ENCODE data around the gene ADD2.

ADD2 gene

DNA sequence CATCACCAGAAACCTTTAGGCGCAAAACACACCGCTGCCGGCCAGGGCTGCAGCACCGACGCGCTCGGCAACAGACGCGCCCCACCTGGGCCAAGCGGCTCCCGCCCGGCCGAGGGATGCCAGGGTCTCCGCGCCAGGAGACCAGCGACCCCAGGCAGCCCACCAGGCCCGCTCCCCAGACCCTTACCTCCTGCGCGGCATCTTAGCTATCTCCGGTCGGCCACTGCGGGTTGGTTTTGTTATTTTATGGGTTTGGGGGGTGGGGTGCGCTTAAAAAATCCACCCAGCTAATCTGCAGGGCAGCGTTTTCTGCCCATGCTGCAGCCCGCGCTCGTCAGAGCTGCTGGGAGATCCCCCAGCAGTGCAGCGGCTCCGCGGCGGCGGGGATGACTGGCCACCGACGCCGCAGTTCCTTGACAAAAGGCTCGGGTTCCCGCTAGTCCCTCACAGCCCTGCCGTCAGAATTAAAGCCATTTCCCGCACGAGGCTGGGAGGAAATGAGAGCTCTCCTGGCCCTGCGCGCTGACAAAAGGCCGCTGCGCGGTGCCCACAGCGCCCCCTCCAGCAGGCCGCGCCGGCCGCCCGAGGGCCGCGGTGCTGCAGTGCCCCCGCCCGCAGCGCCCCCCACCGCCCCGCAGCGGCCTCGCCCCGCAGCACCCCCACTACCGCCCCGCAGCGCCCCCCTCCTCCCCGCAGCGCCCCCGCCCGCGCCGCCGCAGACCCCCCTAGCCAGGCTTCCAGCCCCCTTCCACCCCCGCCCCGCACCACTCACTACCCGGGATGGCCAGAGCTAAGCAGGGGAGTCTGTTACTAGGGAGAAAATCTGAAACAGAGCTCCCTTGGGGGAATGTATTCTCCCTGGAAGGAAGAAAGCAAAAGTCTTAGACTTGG is at the start of gene ADD2:
TSS of gene ADD2 (minus strand) at position 502 of the 891 bp plus-strand sequence. CDS start 61,792 bp downstream, outside the sequence.
- in situ Hi-C loops (cut with MboI; ENCODE audit: low sequenced_read_pairs) = no loop called here

DNA sequence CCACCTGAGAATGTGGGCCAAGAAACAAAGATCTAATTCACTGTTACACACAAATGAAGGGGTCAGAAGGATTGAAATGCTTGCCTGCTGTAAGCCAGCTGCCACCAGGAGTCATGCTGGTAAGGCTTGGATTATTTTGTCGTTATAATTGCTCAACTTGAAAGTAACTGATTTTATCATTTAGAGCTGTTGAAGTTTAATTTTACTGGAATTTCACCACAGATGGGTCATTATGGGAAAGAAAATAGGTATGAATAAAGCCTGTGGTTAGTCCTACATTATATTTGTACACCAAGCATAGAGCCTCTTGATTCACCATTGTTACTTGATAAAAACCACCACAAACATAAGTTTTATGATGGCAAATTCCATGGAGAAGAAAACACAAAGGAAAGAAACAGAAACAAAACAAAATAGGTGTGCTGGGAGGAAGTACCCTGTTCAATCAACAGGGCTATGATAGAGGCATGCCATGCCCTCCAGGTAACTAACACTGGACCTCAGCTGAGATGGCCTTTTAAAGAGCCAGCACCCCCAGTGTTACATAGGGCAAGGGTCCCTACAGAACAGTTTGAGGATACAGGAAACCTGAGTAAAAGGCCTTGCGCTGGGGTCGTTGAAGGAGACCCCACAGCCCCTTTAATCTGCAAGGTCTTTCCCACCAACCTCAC is 49.4 kb upstream of the ADD2 start:
- in situ Hi-C loops (cut with MboI; ENCODE audit: low sequenced_read_pairs) = no loop called here

- in situ Hi-C loops (cut with MboI; ENCODE audit: low sequenced_read_pairs) = no loop called here
Measured at GRCh38 chr2:70816726-70817125, 48.7 kb upstream of the ADD2 start.

DNA sequence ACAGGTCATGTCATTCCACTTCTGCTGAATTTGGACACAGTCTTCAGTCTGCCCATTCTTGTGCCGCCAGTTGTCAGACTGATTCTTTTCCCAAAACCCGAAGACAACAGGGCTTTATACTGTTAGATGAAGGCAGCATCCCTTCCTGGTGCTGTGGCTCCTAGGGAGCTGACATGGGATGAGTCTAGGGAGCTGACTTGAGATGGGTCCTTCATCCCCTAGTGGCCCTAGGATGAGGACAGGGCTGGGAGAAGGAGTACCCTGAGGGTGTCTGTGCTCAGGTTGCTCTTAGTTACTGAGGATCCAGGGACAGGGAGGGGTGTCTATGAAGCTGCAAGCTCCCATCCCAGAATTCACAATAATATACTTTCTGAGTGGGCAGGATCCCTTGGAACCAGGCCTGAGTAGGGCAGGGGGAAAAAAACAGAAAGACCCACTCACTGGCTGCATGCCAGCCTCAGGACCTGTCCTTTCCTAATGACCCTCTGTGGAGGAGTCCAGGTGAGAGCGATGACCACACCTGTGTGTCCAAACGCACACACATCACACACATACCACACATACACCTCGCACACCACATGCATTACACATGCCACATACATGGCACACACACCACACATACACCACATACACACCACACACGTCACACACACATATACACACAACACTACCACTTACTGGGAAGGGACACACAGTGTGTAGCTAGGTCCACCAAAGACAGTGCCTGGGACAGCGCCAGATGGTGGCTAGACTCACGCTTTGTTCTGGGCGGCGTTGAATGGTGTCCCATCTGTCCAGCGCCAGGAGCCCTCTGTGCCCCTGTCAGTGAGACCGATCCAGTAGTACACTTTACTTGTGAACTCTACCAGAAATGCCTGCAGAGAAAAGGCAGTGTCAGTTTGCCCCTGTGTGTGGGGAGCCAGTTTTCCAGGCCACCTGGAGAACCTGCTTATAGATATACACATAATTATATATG is 41.3 kb upstream of the ADD2 start:
- in situ Hi-C loops (cut with MboI; ENCODE audit: low sequenced_read_pairs) = no loop called here

DNA sequence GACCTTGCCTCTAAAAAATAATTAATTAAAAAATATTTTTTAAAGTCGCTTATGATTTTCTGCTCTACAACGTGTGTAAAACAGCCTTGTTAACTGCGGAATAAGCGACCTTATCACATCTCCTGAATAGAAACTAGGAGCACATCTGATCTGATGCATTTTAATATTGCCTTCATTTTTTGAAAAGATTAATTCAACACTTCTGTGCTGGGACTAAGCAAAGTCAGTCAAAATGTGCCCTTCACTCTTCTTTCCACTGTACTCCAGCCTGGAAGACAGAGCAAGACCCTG is 39.8 kb upstream of the ADD2 start:
- in situ Hi-C loops (cut with MboI; ENCODE audit: low sequenced_read_pairs) = no loop called here

- in situ Hi-C loops (cut with MboI; ENCODE audit: low sequenced_read_pairs) = no loop called here
Measured at GRCh38 chr2:70807102-70807827, 39.3 kb upstream of the ADD2 start.

DNA sequence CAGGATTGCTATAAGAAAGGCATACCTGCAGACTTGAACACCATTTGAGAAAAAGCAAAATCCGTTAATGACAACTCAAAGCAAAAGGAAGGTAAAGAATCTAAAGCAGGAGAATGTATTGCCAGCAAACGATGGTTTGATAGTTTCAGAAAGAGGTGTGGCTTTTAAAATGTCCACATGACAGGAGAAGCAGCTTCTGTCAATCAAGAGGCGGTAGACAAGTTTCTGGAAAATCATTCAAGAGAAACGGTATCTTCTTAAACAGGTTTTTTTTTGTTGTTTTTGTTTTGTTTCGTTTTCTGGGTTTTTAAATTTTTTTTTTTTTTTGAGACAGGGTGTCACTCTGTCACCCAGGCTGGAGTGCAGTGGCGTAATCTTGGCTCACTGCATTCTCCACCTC is 38.6 kb upstream of the ADD2 start:
- in situ Hi-C loops (cut with MboI; ENCODE audit: low sequenced_read_pairs) = no loop called here

DNA sequence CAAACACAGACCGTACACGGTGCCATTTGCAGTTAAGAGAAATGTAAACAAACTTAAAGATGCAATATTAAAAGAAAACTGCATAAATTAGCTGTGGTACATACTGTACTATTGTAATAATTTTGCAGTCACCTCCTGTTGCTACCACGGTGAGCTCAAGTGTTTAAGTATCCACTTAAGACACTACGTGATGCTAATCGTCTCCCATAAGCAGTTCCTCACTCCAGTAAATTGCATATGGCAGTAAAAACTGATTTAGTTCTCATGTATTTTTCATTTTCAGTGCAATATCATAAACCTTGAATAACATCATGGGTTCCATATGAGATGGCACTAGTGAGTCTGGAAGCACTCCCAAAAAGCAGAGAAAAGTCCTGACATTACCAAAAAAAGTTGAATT is 38.0 kb upstream of the ADD2 start:
- in situ Hi-C loops (cut with MboI; ENCODE audit: low sequenced_read_pairs) = no loop called here

GRCh38 chr2:70801607-70802263 is 33.7 kb upstream of the ADD2 start:
- in situ Hi-C loops (cut with MboI; ENCODE audit: low sequenced_read_pairs) = no loop called here

GRCh38 chr2:70799706-70800105 is 31.7 kb upstream of the ADD2 start:
- in situ Hi-C loops (cut with MboI; ENCODE audit: low sequenced_read_pairs) = loop anchor here (10.0 kb wide), 1 partner anchor 145 kb away; no protein-coding TSS in a partner anchor

- in situ Hi-C loops (cut with MboI; ENCODE audit: low sequenced_read_pairs) = loop anchor here (10.0 kb wide), 1 partner anchor 147 kb away; no protein-coding TSS in a partner anchor
Measured at GRCh38 chr2:70797996-70798395, 30.0 kb upstream of the ADD2 start.

- in situ Hi-C loops (cut with MboI; ENCODE audit: low sequenced_read_pairs) = loop anchor here (10.0 kb wide), 1 partner anchor 147 kb away; no protein-coding TSS in a partner anchor
Measured at GRCh38 chr2:70797506-70797905, 29.5 kb upstream of the ADD2 start.

DNA sequence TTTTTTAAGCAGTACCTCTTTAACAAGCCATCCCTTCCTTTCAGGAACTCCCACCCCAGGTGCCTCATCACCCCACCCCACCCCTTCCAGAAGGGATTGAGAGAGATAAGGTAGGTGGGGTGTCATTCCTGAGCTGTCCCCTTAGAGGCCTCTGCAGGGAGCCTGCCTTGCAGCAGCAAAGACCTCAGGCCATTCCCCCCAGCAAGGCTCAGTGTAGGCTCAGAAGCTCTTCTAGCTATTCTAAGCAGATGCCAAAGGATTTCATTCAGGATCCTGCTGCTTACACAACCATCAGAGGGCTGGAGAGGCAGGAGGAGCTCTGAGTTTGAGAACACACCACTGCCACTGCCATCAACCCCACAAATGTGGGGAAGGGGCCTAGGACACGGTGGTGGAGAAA is 28.3 kb upstream of the ADD2 start:
- in situ Hi-C loops (cut with MboI; ENCODE audit: low sequenced_read_pairs) = loop anchor here (10.0 kb wide), 1 partner anchor 149 kb away; no protein-coding TSS in a partner anchor

DNA sequence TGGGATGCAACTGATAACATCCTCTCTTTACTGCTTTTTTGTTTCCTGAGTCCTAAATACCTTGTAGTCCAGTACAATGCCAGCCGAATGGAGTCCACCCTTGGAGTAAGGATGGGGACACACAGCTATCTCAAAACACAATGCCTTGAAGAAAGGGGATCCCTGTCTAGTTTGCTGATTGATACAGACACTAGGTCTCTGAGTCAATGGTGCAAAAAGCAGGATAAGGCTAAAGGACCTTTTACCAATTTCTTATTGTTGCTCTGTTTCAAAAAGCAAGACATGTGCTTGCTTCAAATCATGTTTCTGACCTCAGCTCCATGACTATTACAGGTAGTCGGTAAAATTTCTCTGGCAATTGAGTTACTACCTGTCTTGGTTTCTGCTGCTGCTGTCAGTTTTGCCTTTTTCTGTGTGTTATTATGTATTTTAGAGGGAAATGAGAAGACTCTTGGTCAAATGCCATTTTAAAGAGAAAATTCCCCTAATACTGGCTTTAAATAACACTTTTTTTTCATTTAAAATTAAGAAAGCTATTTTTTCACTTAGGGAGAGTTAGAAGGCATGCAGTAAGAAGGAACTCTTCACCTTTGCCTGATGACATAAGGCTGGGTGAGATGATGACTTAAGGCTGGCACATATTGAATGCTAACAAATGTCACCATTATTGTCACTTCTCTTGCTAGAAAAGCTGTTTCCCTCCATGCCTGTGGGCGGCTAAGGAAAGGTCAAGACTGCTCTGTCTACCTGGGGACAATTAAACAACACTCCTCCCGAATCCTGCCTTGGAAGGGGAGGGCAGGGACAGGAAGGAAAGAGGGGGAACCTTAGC is 27.4 kb upstream of the ADD2 start:
- in situ Hi-C loops (cut with MboI; ENCODE audit: low sequenced_read_pairs) = loop anchor here (10.0 kb wide), 1 partner anchor 149 kb away; no protein-coding TSS in a partner anchor

DNA sequence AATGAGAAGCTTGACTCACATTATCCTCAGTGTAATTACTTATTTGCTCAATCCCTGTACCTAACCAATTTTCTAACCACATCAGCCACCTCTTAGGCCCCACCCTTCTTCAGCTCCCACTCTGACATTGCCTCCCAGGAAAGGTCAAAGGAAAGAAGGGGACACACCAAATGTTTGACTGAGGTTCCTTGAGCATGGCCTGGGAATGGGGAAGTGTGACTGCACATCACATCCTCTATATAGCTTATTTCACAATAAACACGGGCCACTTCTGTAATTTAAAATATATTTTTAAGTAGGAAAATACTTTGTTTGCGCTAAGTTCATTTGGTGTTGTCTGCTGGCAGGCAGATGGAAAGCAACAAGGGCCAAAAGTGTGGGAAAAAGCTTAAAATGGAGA is 25.4 kb upstream of the ADD2 start:
- in situ Hi-C loops (cut with MboI; ENCODE audit: low sequenced_read_pairs) = loop anchor here (10.0 kb wide), 1 partner anchor 151 kb away; no protein-coding TSS in a partner anchor

GRCh38 chr2:70790136-70790828 is 22.3 kb upstream of the ADD2 start, which contains the start of gene FIGLA:
TSS of gene FIGLA (minus strand) at chr2:70790643. CDS start at chr2:70790638, 5 bp downstream.
- in situ Hi-C loops (cut with MboI; ENCODE audit: low sequenced_read_pairs) = loop anchor here (10.0 kb wide), 1 partner anchor 155 kb away; no protein-coding TSS in a partner anchor

GRCh38 chr2:70789304-70790135 is 21.5 kb upstream of the ADD2 start:
- in situ Hi-C loops (cut with MboI; ENCODE audit: low sequenced_read_pairs) = loop anchor here (10.0 kb wide), 2 partner anchors 135 to 155 kb away; no protein-coding TSS in a partner anchor

All from HL-60/S4 (cell line).